PFSK-1 (cell line): ENCODE data around the gene PCP2.

Experiments used
- FOXP2 ChIP-seq: optimal IDR thresholded peaks from 2 replicates; pipeline ENCODE3; 2011; ENCODE audit warnings: borderline replicate concordance, control low read depth, inconsistent platforms; ENCODE audit not compliant: insufficient read depth; ENCODE audit errors: extremely low read length, extremely low read depth
- POLR2AphosphoS5 ChIP-seq: IDR thresholded peaks from 2 replicates; pipeline ENCODE4 v1.6.1; 2012; ENCODE audit warnings: low read depth, mild to moderate bottlenecking, control low read depth, low read length, moderate library complexity
- SIN3A ChIP-seq: IDR thresholded peaks from 2 replicates; pipeline ENCODE4 v1.6.1; 2012; ENCODE audit warnings: mild to moderate bottlenecking, low read length, moderate library complexity, borderline replicate concordance; ENCODE audit not compliant: insufficient read depth
- TAF1 ChIP-seq: IDR thresholded peaks from 2 replicates; pipeline ENCODE4 v1.6.1; 2012; ENCODE audit warnings: low read length, control low read depth, borderline replicate concordance; ENCODE audit not compliant: insufficient read depth
- TF ChIP-seq, protein P1 (sequence below), 2 experiments: IDR thresholded peaks; 2 replicates each; pipeline versions ENCODE4 v1.6.1 to v1.8.0; 2011 to 2012; ENCODE audit warnings: low read depth in 2 of 2, low read length in 2 of 2, control low read depth in 1 of 2, inconsistent platforms in 1 of 2, mild to moderate bottlenecking in 1 of 2, moderate library complexity in 1 of 2; ENCODE audit not compliant: insufficient read depth in 1 of 2

DNA sequence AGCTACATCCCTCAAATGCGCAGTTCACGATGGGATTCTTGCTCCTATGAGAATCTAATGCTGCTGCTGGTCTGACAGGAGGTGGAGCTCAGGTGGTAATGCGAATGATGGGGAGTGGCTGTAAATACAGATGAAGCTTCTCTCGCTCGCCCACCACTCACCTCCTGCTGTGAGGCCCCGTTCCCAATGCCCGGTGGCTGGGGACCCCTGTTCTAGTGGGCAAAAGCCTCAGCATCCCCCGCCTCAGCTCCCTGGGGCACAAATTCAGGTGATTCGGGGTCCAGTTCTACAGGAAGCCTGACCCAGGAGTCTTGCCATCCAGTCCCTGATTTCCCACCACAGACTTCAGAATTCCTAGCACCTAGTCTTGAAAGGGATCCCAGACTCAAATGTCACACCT is 39.0 kb upstream of the PCP2 start:
- no peak for TF ChIP-seq TAF1
- TF ChIP-seq, protein P1, sequence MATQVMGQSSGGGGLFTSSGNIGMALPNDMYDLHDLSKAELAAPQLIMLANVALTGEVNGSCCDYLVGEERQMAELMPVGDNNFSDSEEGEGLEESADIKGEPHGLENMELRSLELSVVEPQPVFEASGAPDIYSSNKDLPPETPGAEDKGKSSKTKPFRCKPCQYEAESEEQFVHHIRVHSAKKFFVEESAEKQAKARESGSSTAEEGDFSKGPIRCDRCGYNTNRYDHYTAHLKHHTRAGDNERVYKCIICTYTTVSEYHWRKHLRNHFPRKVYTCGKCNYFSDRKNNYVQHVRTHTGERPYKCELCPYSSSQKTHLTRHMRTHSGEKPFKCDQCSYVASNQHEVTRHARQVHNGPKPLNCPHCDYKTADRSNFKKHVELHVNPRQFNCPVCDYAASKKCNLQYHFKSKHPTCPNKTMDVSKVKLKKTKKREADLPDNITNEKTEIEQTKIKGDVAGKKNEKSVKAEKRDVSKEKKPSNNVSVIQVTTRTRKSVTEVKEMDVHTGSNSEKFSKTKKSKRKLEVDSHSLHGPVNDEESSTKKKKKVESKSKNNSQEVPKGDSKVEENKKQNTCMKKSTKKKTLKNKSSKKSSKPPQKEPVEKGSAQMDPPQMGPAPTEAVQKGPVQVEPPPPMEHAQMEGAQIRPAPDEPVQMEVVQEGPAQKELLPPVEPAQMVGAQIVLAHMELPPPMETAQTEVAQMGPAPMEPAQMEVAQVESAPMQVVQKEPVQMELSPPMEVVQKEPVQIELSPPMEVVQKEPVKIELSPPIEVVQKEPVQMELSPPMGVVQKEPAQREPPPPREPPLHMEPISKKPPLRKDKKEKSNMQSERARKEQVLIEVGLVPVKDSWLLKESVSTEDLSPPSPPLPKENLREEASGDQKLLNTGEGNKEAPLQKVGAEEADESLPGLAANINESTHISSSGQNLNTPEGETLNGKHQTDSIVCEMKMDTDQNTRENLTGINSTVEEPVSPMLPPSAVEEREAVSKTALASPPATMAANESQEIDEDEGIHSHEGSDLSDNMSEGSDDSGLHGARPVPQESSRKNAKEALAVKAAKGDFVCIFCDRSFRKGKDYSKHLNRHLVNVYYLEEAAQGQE (IDR thresholded peaks at IDR 0.05; ENCODE audit: insufficient read depth in 1 of 2, low read depth in 2 of 2, low read length in 2 of 2) = no peak
- no peak for TF ChIP-seq SIN3A
- TF ChIP-seq POLR2AphosphoS5 = no peak
- no peak for TF ChIP-seq FOXP2
